Measurements from ENCODE around the gene MOCS1. TPM values are rescaled to one million over a fixed set of nuclear protein-coding genes. Genes with fewer than 3 reads are reported as not detected.

The MOCS1 gene
- polyA plus RNA-seq, 3 donors, result 20.1 to 88.7 (median 25.4) TPM

DNA sequence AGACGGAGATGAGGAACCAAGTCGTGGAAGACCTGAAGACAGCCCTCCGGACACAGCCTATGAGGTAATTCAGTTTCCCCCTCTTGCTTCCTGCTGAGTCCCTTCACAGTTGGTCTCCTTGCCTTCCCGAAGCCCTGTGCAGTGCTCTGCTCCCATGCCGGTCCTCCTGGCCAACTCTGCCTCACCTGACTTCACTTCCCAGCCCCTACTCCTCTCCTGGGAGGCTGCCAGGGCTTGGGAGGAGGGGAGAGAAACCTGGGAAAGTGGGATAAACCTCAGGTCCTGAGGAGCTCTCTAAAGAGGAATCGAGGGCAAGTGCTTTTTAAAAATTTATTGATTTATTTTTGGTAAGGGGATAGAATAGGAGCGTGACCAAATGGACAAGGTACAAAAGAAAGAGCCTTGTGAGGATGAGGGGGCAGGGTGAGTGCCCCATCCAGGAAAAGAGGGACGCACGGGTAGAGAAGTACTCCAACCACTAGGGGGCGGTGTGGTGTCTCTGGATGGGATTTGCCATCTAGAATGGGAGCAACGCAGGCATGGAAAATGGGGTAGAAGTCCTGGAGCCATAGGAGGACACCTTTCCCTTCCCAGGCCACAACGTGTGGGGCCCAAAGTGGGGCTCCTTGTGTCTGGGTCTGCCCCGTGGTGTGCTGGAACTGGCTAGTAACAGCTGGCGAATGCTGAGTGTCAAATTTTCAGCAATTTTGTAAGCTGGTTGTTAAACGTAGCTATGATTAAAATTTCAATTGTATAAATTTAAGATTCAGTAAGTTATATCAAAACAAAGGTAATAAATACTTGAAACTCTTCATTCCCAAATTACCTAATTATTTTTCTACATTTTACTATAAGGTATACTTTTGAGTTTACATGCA lies 69.0 kb downstream of the MOCS1 start:
- WGBS, 3 donors, result 46 to 63% (median 46%) methylated on average over 15 of the region's 15 CpGs
- no peak overlapping the region for H3K27ac ChIP-seq (ENCODE audit: low read depth, low read length)

DNA sequence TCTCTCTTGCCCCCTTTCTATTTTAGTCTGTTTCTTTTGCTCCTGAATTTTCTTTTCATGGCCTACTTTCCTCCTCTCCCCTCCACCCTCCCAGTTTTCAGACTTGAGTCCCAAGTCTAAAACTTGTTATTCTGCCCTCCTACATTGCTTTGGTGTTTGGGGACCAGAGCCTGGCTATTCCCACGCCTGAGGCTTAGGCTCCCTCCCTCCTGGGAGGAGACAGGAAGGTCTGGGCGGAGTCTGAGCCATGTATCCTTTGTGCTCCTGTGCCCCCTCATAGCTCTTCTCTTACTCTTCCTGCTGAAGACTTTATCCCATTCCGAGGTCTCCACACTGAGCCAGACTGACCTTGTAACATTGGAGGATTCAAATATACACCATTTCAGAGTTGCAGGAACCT lies 72.6 kb downstream of the MOCS1 start:
- H3K27ac ChIP-seq (ENCODE audit: low read depth, low read length), result no peak overlapping the region
- WGBS, 3 donors, result 59 to 74% (median 70%) methylated on average over 3 of the region's 3 CpGs

DNA sequence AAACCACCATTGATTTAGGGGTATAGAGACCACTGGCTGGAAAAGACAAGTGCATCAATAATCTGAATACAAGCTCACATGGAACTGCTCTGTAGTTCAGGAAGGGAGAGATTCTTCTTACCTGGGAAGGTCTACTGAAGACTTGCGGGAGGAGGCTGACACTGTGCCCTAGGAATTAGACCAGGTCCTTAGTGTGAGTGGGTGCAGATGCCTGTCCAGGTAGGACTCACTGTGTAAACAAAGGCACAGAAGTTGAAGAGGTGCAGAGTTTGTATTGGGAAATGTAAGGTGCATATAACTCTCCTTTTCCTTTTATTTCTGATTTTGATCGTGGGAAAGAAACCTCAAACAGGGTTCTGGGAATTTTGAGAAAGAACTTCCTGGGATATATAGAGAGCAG lies 75.2 kb downstream of the MOCS1 start:
- H3K27ac ChIP-seq (ENCODE audit: low read depth, low read length), result no peak overlapping the region
- WGBS, 3 donors, result 85 to 91% (median 86%) methylated on average over 2 of the region's 2 CpGs

DNA sequence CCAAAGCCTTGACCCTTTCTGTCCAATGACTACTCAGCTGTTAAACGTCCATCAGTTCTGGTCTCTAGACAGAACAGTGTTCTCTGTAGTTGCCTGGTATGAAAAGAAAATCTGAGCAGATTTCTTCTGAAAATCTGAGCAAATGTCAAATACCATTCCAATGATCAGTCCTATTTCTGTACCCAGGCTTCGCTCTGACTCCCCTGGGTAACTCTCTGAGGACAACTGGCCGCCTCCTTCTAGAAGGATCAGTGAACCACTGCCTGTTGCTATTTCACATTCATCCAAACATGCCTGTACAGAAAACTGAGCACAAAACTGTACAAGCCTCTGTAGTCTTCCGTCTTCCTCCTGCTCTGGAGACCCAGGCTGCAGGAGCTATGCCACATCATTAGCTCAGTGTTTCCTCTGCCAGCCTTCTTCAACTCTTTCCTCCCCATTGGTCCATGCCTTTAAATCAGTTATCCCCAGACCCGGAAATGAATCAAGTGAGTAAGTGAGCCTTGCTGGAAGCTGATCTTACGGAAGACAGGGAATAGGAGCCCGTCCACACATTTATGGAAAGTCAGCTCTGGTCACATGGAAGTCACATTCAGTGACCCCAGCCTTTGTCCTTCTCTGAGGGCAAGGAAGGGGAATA lies 78.8 kb downstream of the MOCS1 start:
- no peak overlapping the region for H3K27ac ChIP-seq (ENCODE audit: low read depth, low read length)
- WGBS, 3 donors, result 66 to 90% (median 77%) methylated on average over 7 of the region's 7 CpGs

Other genes starting within 250 kb of the MOCS1 start
- gene KIF6, start 209.1 kb downstream of the MOCS1 start, polyA plus RNA-seq, result under 1 TPM in 2 of 3 donors, not detected in 1; 0.10 to 0.31 TPM
- gene DAAM2, start 142.1 kb downstream of the MOCS1 start, polyA plus RNA-seq, result 10 to 100 TPM in 2 of 3 donors, 1 to 10 TPM in 1; 6.4 to 51.6 (median 16.7) TPM